Kidney epithelial cell (primary cell): ENCODE data around the gene AUH. TPM values are rescaled to one million over a fixed set of nuclear protein-coding genes. Genes with fewer than 3 reads are reported as not detected.

Source experiments
- DNase-seq: peaks from one replicate; pipeline ENCODE4 v3.0.0-alpha.2; 2010; ENCODE audit warnings: low read depth
- H3K27me3 ChIP-seq: 2 replicates; pipeline ENCODE4 v1.6.0; 2011; ENCODE audit warnings: low read length; ENCODE audit not compliant: control insufficient read depth, insufficient read depth
- H3K36me3 ChIP-seq: 2 replicates; pipeline ENCODE4 v1.5.1; 2011; ENCODE audit warnings: low read length; ENCODE audit not compliant: control insufficient read depth, insufficient read depth
- H3K4me3 ChIP-seq: 2 replicates; pipeline ENCODE4 v1.5.1; 2011; ENCODE audit warnings: low read depth, mild to moderate bottlenecking, control low read depth, low read length
- CTCF ChIP-seq: IDR thresholded peaks from 2 replicates; pipeline ENCODE4 v1.5.1; 2011; ENCODE audit warnings: mild to moderate bottlenecking, moderate library complexity, low read length, control low read depth, inconsistent platforms; ENCODE audit not compliant: insufficient read depth, poor library complexity, severe bottlenecking
- total RNA-seq: library from RNA; depleted of rRNA; stranded (reverse); fragments of >200 nt; gene quantifications from 2 replicates; pipeline ENCODE4 v1.2.3, GENCODE V29; 2015

Gene AUH
- total RNA-seq, 1 donor from 2014 or later, result 11.3 TPM

- no peaks in the 10 kb centered on the region for H3K36me3 ChIP-seq
Measured at GRCh38 chr9:91214867-91215266, 146.9 kb downstream of the AUH start.

GRCh38 chr9:91214086-91214485 is 147.6 kb downstream of the AUH start:
- no peak for DNase-seq
- TF ChIP-seq CTCF, result no peak
- no peaks in the 10 kb centered on the region for H3K27me3 ChIP-seq
- no peaks in the 10 kb centered on the region for H3K36me3 ChIP-seq
- H3K4me3 ChIP-seq, result no peak overlapping the region

More at GRCh38 chr9:91214867-91215266, 146.9 kb downstream of the AUH start:
- Histone ChIP-seq H3K27me3 (no peaks in the 10 kb centered on the region), H3K4me3 (no peak overlapping the region)
- DNase-seq, result no peak
- no peak for TF ChIP-seq CTCF

- no peak for TF ChIP-seq CTCF
- no peak overlapping the region for H3K4me3 ChIP-seq
- no peak for DNase-seq
Measured at GRCh38 chr9:91212596-91213243, 149.0 kb downstream of the AUH start.

GRCh38 chr9:91211919-91212318 is 149.8 kb downstream of the AUH start:
- Histone ChIP-seq H3K4me3 (no peak overlapping the region), H3K36me3 (no peaks in the 10 kb centered on the region), H3K27me3 (no peaks in the 10 kb centered on the region)
- no peak for TF ChIP-seq CTCF
- no peak for DNase-seq

More at GRCh38 chr9:91212596-91213243, 149.0 kb downstream of the AUH start:
- H3K27me3 ChIP-seq, result no peaks in the 10 kb centered on the region
- no peaks in the 10 kb centered on the region for H3K36me3 ChIP-seq

- Histone ChIP-seq H3K36me3 (no peaks in the 10 kb centered on the region), H3K27me3 (no peaks in the 10 kb centered on the region), H3K4me3 (no peak overlapping the region)
- DNase-seq, result no peak
- TF ChIP-seq CTCF, result no peak
Measured at GRCh38 chr9:91211414-91211813, 150.3 kb downstream of the AUH start.

GRCh38 chr9:91210318-91210717 is 151.4 kb downstream of the AUH start:
- H3K27me3 ChIP-seq, result no peaks in the 10 kb centered on the region
- no peak for DNase-seq
- H3K36me3 ChIP-seq, result no peaks in the 10 kb centered on the region

More at GRCh38 chr9:91210318-91210717, 151.4 kb downstream of the AUH start:
- no peak for TF ChIP-seq CTCF
- no peak overlapping the region for H3K4me3 ChIP-seq
